CD14-positive monocyte (primary cell): ENCODE measurements around the gene NXPH3. TPM values are rescaled to one million over a fixed set of nuclear protein-coding genes. Genes with fewer than 3 reads are reported as not detected.

Experiments
- DNase-seq, 3 donors: peaks; one replicate each; pipeline ENCODE4 v3.0.0-alpha.2; 2011 to 2022
- H2AFZ ChIP-seq: 2 replicates; pipeline ENCODE4 v1.6.0; 2012; ENCODE audit warnings: mild to moderate bottlenecking, low read depth, low read length, inconsistent platforms; ENCODE audit not compliant: insufficient read depth, poor library complexity, severe bottlenecking
- H3K27ac ChIP-seq, 2 donors: 1 replicate in 1 of 2; 2 replicates in 1 of 2; pipeline ENCODE4 v1.5.1; 2012 to 2013; ENCODE audit warnings: low read length in 2 of 2, control low read depth in 1 of 2, inconsistent platforms in 1 of 2, low read depth in 1 of 2, mild to moderate bottlenecking in 1 of 2
- H3K27me3 ChIP-seq, 2 donors: one replicate each; pipeline versions ENCODE4 v1.6.0 to v1.6.1; 2011 to 2013; ENCODE audit warnings: low read length in 2 of 2; ENCODE audit not compliant: control insufficient read depth in 2 of 2, insufficient read depth in 2 of 2
- H3K36me3 ChIP-seq, 2 donors: replicated peaks in 1 of 2; 1 replicate in 1 of 2; 2 replicates in 1 of 2; pipeline versions ENCODE4 v1.5.1 to v1.6.1; 2012 to 2013; ENCODE audit warnings: low read length in 2 of 2, control low read depth in 1 of 2, inconsistent platforms in 1 of 2, mild to moderate bottlenecking in 1 of 2; ENCODE audit not compliant: insufficient read depth in 2 of 2, control insufficient read depth in 1 of 2
- H3K4me1 ChIP-seq, 2 donors: 1 replicate in 1 of 2; 2 replicates in 1 of 2; pipeline versions ENCODE4 v1.5.1 to v1.6.1; 2012 to 2013; ENCODE audit warnings: low read length in 2 of 2, control low read depth in 1 of 2, inconsistent platforms in 1 of 2, mild to moderate bottlenecking in 1 of 2, moderate library complexity in 1 of 2; ENCODE audit not compliant: insufficient read depth in 2 of 2, control insufficient read depth in 1 of 2
- H3K4me2 ChIP-seq: replicated peaks from 2 replicates; pipeline ENCODE3; 2012; ENCODE audit warnings: low read length, moderate library complexity, mild to moderate bottlenecking; ENCODE audit not compliant: poor library complexity, severe bottlenecking; ENCODE audit errors: extremely low read depth
- H3K4me3 ChIP-seq, 3 experiments: fragments of 200-600 bp in 1 of 3; sonication (generic) in 1 of 3; replicated peaks in 1 of 3; 1 replicate in 2 of 3; 2 replicates in 1 of 3; pipeline ENCODE4 v1.5.1; 2011 to 2013; ENCODE audit warnings: low read length in 3 of 3, mild to moderate bottlenecking in 3 of 3, control low read depth in 2 of 3, low read depth in 2 of 3, inconsistent platforms in 1 of 3, moderate library complexity in 1 of 3
- H3K79me2 ChIP-seq: 2 replicates; pipeline ENCODE4 v1.6.0; 2012; ENCODE audit warnings: mild to moderate bottlenecking, control low read depth, inconsistent platforms, low read length, moderate library complexity; ENCODE audit not compliant: insufficient read depth
- H3K9ac ChIP-seq: 2 replicates; pipeline ENCODE4 v1.6.0; 2017; ENCODE audit warnings: low read length, mild to moderate bottlenecking; ENCODE audit not compliant: insufficient read depth, poor library complexity, severe bottlenecking
- H3K9me3 ChIP-seq, 2 donors: replicated peaks in 1 of 2; 1 replicate in 1 of 2; 2 replicates in 1 of 2; pipeline versions ENCODE4 v1.5.1 to v1.6.1; 2012 to 2013; ENCODE audit warnings: low read length in 2 of 2, control low read depth in 1 of 2; ENCODE audit not compliant: control insufficient read depth in 1 of 2, insufficient read depth in 1 of 2
- H4K20me1 ChIP-seq: 2 replicates; pipeline ENCODE4 v1.6.0; 2012; ENCODE audit warnings: mild to moderate bottlenecking, low read length, control low read depth, moderate library complexity; ENCODE audit not compliant: insufficient read depth
- H3K27ac Mint-ChIP-seq, 7 donors: one replicate each; pipeline ENCODE4 v1.8.0; 2020; ENCODE audit warnings: mild to moderate bottlenecking in 7 of 7, mixed read lengths in 7 of 7, moderate library complexity in 6 of 7, inconsistent platforms in 2 of 7
- H3K27me3 Mint-ChIP-seq, 3 donors: one replicate each; pipeline ENCODE4 v1.8.0; 2021 to 2022; ENCODE audit warnings: low read depth in 3 of 3, mild to moderate bottlenecking in 3 of 3, mixed read lengths in 3 of 3, moderate library complexity in 3 of 3, inconsistent platforms in 1 of 3
- H3K36me3 Mint-ChIP-seq, 2 donors: one replicate each; pipeline ENCODE4 v1.8.0; 2020; ENCODE audit warnings: mixed read lengths in 2 of 2, inconsistent platforms in 1 of 2, mild to moderate bottlenecking in 1 of 2
- H3K4me1 Mint-ChIP-seq: one replicate; pipeline ENCODE4 v1.8.0; 2020; ENCODE audit warnings: mild to moderate bottlenecking, mixed read lengths
- H3K4me3 Mint-ChIP-seq, 2 donors: one replicate each; pipeline ENCODE4 v1.8.0; 2020; ENCODE audit warnings: mild to moderate bottlenecking in 2 of 2, mixed read lengths in 2 of 2, moderate library complexity in 1 of 2
- H3K9me3 Mint-ChIP-seq, 7 donors: one replicate each; pipeline ENCODE4 v1.8.0; 2020 to 2022; ENCODE audit warnings: mixed read lengths in 7 of 7, mild to moderate bottlenecking in 6 of 7, moderate library complexity in 6 of 7, inconsistent platforms in 2 of 7
- CTCF ChIP-seq: fragments of 200-600 bp; IDR thresholded peaks from one replicate; pipeline ENCODE4 v1.8.0; 2022; ENCODE audit warnings: antibody characterized with exemption, mild to moderate bottlenecking
- WGBS: methylation state at CpG from one replicate; pipeline ENCODE4 v1.1.5; 2013; ENCODE audit warnings: missing lambda C conversion rate; ENCODE audit not compliant: insufficient coverage; 5-methylcytosine and 5-hydroxymethylcytosine counted together
- intact Hi-C, 2 donors: fragments of 100-400 bp; cut with micrococcal nuclease; formaldehyde crosslinking; loops; one replicate each; pipeline versions ENCODE4 v1.15.0 to v1.15.1; 2023
- polyA plus RNA-seq, 3 donors: library from polyadenylated mRNA; depleted of rRNA in 1 of 3; unstranded in 2 of 3; stranded (reverse) in 1 of 3; fragments of 300-500 nt in 2 of 3; fragments of >200 nt in 1 of 3; fragmentation: Illumina TruSeq in 2 of 3; gene quantifications; 1 replicate in 2 of 3; 2 replicates in 1 of 3; pipeline ENCODE4 v1.2.3, GENCODE V29; 2012 to 2021

NXPH3 gene
- polyA plus RNA-seq, 3 donors, result not detected

GRCh38 chr17:49555495-49556222, 20.0 kb upstream of the NXPH3 start:
- peaks cover 1 to 14% (median 13%) of the 10 kb centered on the region in 3 donors for H3K27me3 Mint-ChIP-seq
- peaks cover 11% of the 10 kb centered on the region for H3K4me1 Mint-ChIP-seq
- no peaks in the 10 kb centered on the region for H3K9me3 Mint-ChIP-seq
- no peaks in the 10 kb centered on the region for H3K36me3 Mint-ChIP-seq
- no peak overlapping the region for H3K4me3 ChIP-seq
- no peaks in the 10 kb centered on the region for H3K79me2 ChIP-seq
- peak overlapping the region in 1 of 2 donors; percentile 21 for H3K4me3 Mint-ChIP-seq
- H2AFZ ChIP-seq, result peak overlapping the region; percentile 2
- H3K36me3 ChIP-seq, result no peaks in the 10 kb centered on the region
- peaks cover 4 to 5% of the 10 kb centered on the region in 2 donors for H3K4me1 ChIP-seq
- no peaks in the 10 kb centered on the region for H3K9me3 ChIP-seq
- no peaks in the 10 kb centered on the region for H4K20me1 ChIP-seq
- no peak for DNase-seq
- TF ChIP-seq CTCF, result no peak
- intact Hi-C loops, result loop anchor here (2.0 to 10.0 kb wide), 5 partner anchors 58 to 251 kb away; partner anchors contain the start of gene NGFR (in 1 of the 2)
- H3K9ac ChIP-seq, result no peak overlapping the region
- WGBS, result 76% methylated on average over 13 of the region's 19 CpGs
- H3K27ac ChIP-seq, result no peak overlapping the region
- H3K27ac Mint-ChIP-seq, result peak overlapping the region in 1 of 7 donors; percentile 27
- no peaks in the 10 kb centered on the region for H3K27me3 ChIP-seq
- H3K4me2 ChIP-seq, result no peak overlapping the region

GRCh38 chr17:49556223-49556943, 19.3 kb upstream of the NXPH3 start:
- peaks cover 1 to 17% (median 13%) of the 10 kb centered on the region in 3 donors for H3K27me3 Mint-ChIP-seq
- peak; percentile 97 for TF ChIP-seq CTCF
- H3K36me3 Mint-ChIP-seq, result no peaks in the 10 kb centered on the region
- Histone ChIP-seq H3K36me3 (no peaks in the 10 kb centered on the region), H3K9me3 (no peaks in the 10 kb centered on the region), H3K9ac (no peak overlapping the region), H3K27ac (no peak overlapping the region), H2AFZ (peak overlapping the region; percentile 2), H4K20me1 (no peaks in the 10 kb centered on the region), H3K4me2 (peak overlapping the region; percentile 35), H3K79me2 (no peaks in the 10 kb centered on the region), H3K4me1 (peaks cover 4 to 5% of the 10 kb centered on the region in 2 donors), H3K27me3 (no peaks in the 10 kb centered on the region), H3K4me3 (no peak overlapping the region)
- peak overlapping the region in 1 of 2 donors; percentile 21 for H3K4me3 Mint-ChIP-seq
- intact Hi-C loops, result loop anchor here (2.0 to 10.0 kb wide), 4 partner anchors 59 to 252 kb away; partner anchors contain the start of gene NGFR (in 1 of the 2)
- H3K4me1 Mint-ChIP-seq, result peaks cover 11% of the 10 kb centered on the region
- H3K27ac Mint-ChIP-seq, result no peak overlapping the region
- no peaks in the 10 kb centered on the region for H3K9me3 Mint-ChIP-seq
- 20% methylated on average over 29 of the region's 30 CpGs for WGBS
- peak; percentile 52 to 63 (median 58) for DNase-seq
